Medulla oblongata (tissue), 1 donor: Measurements from ENCODE around the gene ZFHX2.
"Not testable (repeated sequence)": the region's sequence is repeated elsewhere in the genome, so short reads cannot be mapped to it uniquely, and the experiment has no call there.

ENCODE experiments used
- DNase-seq: peaks from one replicate; pipeline ENCODE4 v3.0.0-alpha.2; 2015; ENCODE audit errors: extremely low spot score

The ZFHX2 gene

DNA sequence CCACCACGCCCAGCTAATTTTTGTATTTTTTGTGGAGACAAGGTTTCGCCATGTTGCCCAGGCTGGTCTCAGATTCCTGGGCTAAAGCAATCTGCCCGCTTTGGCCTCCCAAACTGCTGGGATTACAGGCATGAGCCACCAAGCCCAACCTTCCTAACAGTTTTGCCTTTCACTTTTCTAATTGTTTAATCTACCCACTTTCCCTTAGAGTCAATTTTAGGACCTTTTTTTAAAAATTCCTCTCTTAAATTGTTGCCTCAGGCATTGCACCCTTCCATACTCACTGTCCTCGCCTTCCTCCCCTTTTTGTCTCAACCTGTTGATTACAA, 11.5 kb downstream of the ZFHX2 start:
- no peak for DNase-seq

GRCh38 chr14:23539248-23540140, 12.1 kb downstream of the ZFHX2 start:
- DNase-seq = peak; percentile 88

DNA sequence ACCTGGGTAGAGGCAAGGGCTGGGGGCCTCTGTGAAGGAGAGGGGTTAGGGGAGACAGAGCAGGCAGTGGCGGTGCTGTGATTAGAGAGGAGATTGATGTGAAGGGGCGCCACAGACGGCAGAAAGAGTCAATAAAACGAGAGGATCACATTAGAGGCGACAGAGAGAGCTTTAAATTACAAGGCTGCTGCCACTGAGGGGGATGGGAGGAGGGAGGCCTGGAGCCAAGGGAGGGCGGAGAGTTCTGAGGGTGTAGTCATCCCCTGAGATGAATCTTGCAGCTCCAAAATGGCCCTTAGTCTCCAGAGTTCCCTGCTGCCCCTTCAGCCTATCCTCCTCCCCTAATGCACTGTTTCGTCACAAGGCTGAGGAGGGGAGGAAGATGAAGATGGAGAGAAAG, 12.8 kb downstream of the ZFHX2 start:
- peak; percentile 66 for DNase-seq

GRCh38 chr14:23538050-23538718, 13.4 kb downstream of the ZFHX2 start:
- DNase-seq = no peak

- no peak for DNase-seq
These were observed 14.1 kb downstream of the ZFHX2 start for GRCh38 chr14:23537351-23538049.

DNA sequence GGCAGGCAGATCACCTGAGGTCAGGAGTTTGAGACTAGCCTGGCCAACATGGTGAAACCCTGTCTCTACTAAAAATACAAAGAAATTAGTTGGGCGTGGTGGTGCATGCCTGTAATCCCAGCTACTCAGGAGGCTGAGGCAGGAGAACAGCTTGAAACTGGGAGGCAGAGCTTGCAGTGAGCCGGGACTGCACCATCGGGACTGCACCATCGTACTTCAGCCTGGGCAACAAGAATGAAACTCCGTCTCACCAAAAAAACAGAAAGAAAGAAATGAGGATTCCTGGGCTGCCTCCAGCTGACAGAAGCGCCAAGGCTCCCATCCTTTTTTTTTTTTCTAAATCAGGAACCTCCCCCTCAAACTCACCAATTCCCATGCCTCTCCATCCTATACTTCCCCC, 14.7 kb downstream of the ZFHX2 start:
- DNase-seq = not testable (repeated sequence)

GRCh38 chr14:23536494-23536893, 15.1 kb downstream of the ZFHX2 start:
- no peak for DNase-seq

DNA sequence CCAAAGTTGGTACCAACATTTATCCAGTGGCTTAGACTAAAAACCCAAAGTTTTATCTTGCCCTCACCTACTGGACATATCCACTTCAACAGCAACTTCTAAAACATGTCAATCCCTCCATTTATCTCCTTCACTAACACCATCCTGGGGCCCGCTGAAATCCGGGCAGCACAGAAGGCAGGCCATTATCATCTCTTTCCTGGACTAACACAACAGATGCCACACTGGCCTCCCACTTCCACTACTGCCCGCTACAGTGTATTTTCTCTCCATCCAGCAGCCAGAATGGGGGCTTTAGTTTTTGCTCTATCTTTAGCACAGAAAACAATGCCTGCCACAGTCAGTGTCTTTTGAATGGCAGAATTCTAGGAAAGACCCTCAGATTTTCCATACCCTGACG, 15.6 kb downstream of the ZFHX2 start:
- no peak for DNase-seq

GRCh38 chr14:23533652-23534435, 17.7 kb downstream of the ZFHX2 start:
- no peak for DNase-seq

GRCh38 chr14:23532658-23533057, 18.9 kb downstream of the ZFHX2 start:
- DNase-seq = no peak

- DNase-seq = no peak
These were observed 20.2 kb downstream of the ZFHX2 start for GRCh38 chr14:23531391-23531790.

GRCh38 chr14:23530375-23531055, 21.1 kb downstream of the ZFHX2 start:
- DNase-seq = no peak

DNA sequence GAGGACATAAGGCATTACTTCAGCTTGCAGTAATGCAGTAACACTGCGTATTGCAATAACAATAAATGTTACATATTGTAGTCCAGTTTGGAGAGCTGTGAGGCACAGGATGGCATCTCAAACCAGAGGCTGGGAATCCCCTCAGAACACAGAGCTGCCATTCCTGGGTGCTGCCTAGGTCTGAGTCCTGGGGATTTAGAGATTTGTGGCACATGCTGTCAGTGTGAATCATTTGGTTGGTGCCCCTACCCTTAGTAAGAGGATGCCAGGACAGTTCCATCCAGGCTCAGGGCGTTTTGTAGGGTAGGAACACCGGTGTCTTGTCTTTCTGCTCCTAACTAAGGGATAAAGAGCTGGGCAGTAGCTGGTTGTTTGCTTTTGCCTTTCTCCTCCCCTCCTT, 22.5 kb downstream of the ZFHX2 start:
- DNase-seq = no peak

DNA sequence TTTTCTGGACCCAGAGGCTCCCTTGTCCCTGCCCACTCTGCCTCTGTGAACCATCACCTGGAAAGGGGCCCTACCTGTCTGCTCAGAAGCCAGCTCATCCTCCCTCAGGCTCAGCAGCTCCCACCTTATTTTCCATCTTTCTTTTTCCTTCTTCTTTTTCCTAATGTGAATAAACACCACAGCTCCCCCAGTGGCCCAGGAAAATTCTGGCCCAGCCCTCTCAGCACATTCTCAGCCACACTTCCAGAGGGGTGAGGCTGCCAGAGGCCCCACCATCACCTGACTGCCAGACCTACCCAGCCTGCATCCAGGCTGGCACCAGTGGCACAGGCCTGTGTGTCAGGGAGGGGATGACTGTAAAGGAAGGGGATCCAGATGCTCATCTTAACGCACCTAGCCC, 23.0 kb downstream of the ZFHX2 start:
- DNase-seq = no peak

- DNase-seq = no peak
These were observed 26.0 kb downstream of the ZFHX2 start for GRCh38 chr14:23525611-23526010.

DNA sequence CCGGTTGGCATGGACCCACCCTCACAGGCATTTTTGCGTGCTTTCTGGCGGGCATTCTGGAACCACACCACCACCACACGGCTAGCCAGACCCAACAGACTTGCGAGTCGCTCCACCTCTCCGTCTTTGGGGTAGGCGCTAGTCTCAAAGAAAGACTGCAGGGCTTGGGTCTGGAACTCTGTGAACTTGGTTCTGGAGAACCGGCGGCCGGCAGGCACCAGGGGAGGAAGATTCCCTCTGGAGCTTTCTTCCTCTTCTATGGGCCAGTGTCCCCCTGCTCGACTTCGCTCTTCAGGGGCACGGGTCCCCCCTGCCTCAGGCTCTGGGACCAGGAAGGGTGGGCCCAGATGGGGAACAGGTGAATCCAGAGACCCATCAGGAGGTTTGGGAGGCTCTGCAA, 26.6 kb downstream of the ZFHX2 start:
- no peak for DNase-seq

DNA sequence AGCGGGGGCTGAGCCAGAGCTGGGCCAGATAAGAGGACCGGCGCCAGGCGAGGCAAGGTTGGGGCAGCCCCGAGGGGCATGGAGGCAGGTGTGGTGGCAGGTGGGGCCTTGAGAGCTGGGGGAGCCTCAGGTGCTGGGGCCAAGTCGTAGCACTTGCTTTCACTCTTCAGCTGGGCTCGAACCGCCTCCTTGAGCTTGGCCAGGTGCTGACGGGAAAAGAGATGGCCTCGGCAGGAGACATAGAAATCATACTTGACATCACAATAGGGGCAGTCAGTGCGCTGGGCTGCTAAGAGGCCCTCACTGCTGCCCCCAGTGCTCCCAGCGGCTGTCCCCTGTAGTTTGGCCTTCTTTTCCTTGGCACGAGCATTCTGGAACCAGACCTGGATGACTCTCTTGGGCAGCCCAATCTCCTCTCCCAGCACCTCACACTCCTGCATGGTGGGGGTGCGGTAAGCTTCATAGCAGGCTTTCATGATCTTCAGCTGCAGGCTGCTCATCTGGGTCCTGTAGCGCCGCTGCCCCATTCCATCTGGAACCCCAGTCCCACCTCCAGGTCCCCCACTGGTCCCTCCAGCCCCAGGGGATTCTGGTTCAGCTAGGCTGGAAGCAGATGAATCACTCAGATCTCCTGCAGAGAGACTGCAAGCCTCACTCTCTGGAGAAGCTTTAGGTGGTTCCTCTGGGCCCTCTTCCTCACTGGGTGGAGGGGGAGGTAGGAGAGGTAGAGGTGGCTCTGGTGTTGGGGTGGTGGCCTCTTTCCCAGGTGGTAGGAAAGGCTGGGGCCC, 28.1 kb downstream of the ZFHX2 start:
- DNase-seq = no peak

GRCh38 chr14:23522643-23523198, 28.8 kb downstream of the ZFHX2 start:
- DNase-seq = no peak

DNA sequence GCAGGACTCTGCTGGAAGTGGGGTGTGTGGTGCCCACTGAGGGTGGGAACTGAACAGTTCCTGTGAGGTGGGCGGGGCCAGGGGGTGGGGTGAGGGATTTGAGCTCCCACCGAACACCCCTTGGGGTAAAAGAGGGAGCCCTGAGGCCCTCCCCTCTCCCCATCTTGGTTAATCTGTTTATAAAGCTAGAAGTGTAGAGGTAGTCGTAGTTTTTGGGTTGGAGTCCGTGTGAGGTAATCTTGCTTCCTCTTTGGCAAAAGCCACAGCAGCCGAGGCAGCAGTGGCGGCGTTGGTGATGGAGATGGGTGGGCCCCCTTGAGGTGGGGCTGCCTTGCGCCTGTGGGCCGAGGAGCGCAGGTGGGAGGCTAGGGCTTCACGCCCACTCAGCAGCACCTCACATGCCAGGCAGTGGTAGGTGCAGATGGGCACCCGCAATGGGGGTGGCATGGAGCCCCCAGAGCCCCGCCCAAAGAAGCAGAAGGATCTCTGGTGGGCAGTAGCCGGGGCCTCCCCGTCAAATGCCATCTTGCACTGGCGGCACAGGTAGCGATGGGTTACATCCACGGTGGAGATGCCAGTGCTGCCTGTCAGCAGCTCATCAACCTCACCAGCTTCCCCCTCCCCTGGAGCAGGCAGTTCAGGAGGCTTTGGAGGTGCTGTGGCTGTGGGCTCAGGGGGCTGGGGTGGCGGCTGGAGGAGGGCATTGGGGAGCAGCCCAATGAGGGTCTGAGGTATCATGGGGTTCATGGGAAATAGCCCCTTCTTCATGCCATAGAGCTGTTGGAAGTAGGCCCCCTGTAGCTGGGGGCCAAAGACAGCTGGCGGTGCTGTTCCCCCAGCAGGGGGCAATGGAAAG, 29.6 kb downstream of the ZFHX2 start:
- DNase-seq = no peak
